Placental epithelial cell (primary cell): Measurements from ENCODE around the gene CXCL9. TPM values are rescaled to one million over a fixed set of nuclear protein-coding genes. Genes with fewer than 3 reads are reported as not detected.

ENCODE experiments used
- total RNA-seq: library from RNA; depleted of rRNA; stranded (reverse); fragments of >200 nt; gene quantifications from 2 replicates; pipeline ENCODE4 v1.2.3, GENCODE V29; 2012

Gene CXCL9
- total RNA-seq: not detected in 2 replicates

GRCh38 chr4:76007089-76007862, at the start of gene CXCL9:
CXCL9 (minus strand) TSS chr4:76007509; CDS start chr4:76007449, 60 bp downstream.

GRCh38 chr4:76035799-76036380, 28.6 kb upstream of the CXCL9 start, which contains the start of gene CXCL11:
CXCL11 (minus strand) TSS chr4:76036070; CDS start chr4:76035987, 83 bp downstream.

GRCh38 chr4:76023389-76023788, 16.1 kb upstream of the CXCL9 start, which contains the start of gene CXCL10:
CXCL10 (minus strand) TSS chr4:76023497; CDS start chr4:76023431, 66 bp downstream.

Other genes starting within 250 kb of the CXCL9 start
- gene PPEF2, start 105.1 kb downstream of the CXCL9 start, total RNA-seq: under 0.01 TPM in 1 of 2 replicates, not detected in the other
- gene NAAA, start 66.5 kb downstream of the CXCL9 start, total RNA-seq: 50.6 and 73.4 TPM in 2 replicates
- 25.5 and 32.6 TPM in 2 replicates for gene SDAD1, start 16.6 kb downstream of the CXCL9 start, total RNA-seq
- not detected in 2 replicates for gene CXCL10, start 16.0 kb upstream of the CXCL9 start, total RNA-seq
- gene CXCL11, start 28.6 kb upstream of the CXCL9 start, total RNA-seq: not detected in 2 replicates
- gene ART3, start 67.2 kb upstream of the CXCL9 start, total RNA-seq: not detected in 2 replicates
- 36.9 and 41.2 TPM in 2 replicates for gene NUP54, start 140.9 kb upstream of the CXCL9 start, total RNA-seq
- gene SCARB2, start 206.3 kb upstream of the CXCL9 start, total RNA-seq: 109 and 113 TPM in 2 replicates
- gene FAM47E, start 244.2 kb upstream of the CXCL9 start, total RNA-seq: 1.4 and 3.1 TPM in 2 replicates